Measurements from ENCODE around the gene INS. TPM values are rescaled to one million over a fixed set of nuclear protein-coding genes. Genes with fewer than 3 reads are reported as not detected.

Gene INS
- total RNA-seq, 2 donors from 2014 or later = 1,947 to 16,276 TPM

DNA sequence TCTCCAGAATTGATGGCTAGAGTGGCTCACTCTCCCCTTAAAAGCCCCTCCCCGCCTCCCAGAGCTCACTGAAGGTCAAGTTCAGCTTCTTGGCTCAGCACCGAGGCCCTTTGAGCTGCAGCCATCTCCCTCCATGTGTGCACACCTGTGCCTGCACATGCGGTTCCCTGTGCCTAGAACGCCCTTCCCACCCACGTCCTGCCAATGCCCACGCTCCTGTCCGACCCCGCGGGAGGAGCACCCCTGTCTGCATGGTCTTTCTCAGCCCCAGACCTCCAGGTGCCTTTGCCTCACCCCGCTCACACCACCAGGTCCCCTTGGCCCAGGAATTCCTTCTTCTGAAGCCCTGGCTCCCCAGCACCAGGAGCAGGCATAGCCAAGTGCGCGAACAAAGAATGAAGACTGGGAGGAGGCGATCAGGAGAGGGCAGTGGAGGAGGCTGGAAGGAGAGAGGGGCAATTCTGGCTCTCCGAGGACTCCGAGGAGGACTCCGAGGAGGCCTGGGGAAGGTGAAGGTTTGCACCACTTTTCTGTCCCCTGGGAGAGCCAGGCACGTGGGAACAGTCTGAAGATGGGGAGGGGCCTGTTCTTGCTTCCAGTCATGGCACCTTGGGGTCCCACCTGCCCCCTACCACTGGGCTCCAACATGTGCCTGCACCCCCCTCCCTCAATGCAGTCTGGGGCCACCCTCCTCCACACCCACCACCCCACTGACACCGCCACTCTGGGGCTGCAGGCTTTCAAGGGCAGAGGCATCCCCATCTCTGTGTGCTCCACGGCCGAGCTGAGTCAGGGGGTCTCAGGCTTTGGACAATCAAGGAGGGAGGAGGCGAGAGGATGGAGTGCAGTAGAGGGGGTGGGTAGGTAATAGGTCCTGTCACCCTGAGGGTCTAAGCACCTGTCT lies 39.5 kb downstream of the INS start:
- no peaks in the 10 kb centered on the region for H3K36me3 ChIP-seq (replicated peaks in 1 of 2; ENCODE audit: insufficient read depth in 1 of 2, low read depth in 2 of 2)
- DNase-seq = no peak
- no peak overlapping the region for H3K4me3 ChIP-seq
- H3K27ac ChIP-seq = no peak overlapping the region
- intact Hi-C loops (cut with DNase I) = no loop called here
- ATAC-seq = no peak
- 61 to 65% methylated on average over 17 to 21 of the region's 21 CpGs for WGBS, 2 donors
- H3K27me3 ChIP-seq = peaks cover 0 to 5% of the 10 kb centered on the region in 2 donors
- H3K9me3 ChIP-seq = peaks cover 0 to 3% (median 0%) of the 10 kb centered on the region in 3 donors
- TF ChIP-seq POLR2A (IDR thresholded peaks at IDR 0.05) = no peak
- TF ChIP-seq, protein P1, sequence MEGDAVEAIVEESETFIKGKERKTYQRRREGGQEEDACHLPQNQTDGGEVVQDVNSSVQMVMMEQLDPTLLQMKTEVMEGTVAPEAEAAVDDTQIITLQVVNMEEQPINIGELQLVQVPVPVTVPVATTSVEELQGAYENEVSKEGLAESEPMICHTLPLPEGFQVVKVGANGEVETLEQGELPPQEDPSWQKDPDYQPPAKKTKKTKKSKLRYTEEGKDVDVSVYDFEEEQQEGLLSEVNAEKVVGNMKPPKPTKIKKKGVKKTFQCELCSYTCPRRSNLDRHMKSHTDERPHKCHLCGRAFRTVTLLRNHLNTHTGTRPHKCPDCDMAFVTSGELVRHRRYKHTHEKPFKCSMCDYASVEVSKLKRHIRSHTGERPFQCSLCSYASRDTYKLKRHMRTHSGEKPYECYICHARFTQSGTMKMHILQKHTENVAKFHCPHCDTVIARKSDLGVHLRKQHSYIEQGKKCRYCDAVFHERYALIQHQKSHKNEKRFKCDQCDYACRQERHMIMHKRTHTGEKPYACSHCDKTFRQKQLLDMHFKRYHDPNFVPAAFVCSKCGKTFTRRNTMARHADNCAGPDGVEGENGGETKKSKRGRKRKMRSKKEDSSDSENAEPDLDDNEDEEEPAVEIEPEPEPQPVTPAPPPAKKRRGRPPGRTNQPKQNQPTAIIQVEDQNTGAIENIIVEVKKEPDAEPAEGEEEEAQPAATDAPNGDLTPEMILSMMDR (IDR thresholded peaks at IDR 0.05) = no peak
- H3K4me1 ChIP-seq = no peaks in the 10 kb centered on the region

DNA sequence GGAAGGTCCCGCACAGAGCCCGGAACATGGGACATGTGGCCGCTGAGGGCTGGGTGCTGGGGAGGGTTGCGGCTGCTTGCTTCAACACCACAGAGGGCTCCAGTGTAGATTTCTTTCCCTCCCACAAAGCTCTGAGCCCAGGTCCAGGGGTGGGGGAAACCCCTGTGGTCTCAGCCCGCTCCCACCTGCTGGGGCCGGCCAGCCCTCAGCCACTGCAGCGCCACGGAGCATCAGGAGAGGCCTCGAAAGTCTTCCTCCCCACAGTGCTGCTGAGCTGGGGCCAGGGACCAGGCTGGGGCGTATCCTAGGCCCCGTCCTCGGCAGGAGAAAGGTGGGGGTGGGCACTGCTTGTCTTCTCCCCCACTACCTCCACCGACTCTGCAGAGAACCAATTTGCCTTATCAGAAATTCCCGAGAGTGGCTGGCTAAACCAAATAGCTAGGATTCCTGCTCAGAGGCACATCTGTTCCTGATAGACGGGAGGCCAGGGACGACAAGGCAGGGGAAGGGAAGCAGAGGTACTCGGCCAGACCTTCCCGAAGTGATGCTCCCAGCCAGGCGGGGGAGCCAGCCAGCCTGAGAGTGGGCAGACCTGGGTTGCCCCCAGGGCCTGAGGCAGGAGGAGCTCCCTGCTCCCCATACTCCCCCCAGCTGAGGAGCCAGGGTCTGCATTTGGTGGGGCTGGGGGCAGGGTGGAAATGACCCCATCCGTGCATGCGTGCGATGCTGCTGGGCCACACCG lies 40.5 kb downstream of the INS start:
- Histone ChIP-seq H3K27me3 (peaks cover 0 to 5% of the 10 kb centered on the region in 2 donors), H3K4me3 (no peak overlapping the region), H3K27ac (no peak overlapping the region), H3K36me3 (replicated peaks in 1 of 2; ENCODE audit: insufficient read depth in 1 of 2, low read depth in 2 of 2) (no peaks in the 10 kb centered on the region), H3K9me3 (peaks cover 0 to 6% (median 0%) of the 10 kb centered on the region in 3 donors), H3K4me1 (no peaks in the 10 kb centered on the region)
- ATAC-seq = no peak
- WGBS, 2 donors = 48 to 56% methylated on average over 16 to 23 of the region's 23 CpGs
- DNase-seq = no peak
- TF ChIP-seq POLR2A (IDR thresholded peaks at IDR 0.05) = no peak
- TF ChIP-seq, protein P1 (IDR thresholded peaks at IDR 0.05) = no peak
- intact Hi-C loops (cut with DNase I) = no loop called here

- TF ChIP-seq, protein P1 (IDR thresholded peaks at IDR 0.05) = no peak
- TF ChIP-seq POLR2A (IDR thresholded peaks at IDR 0.05) = no peak
- WGBS, 2 donors = 73 to 79% methylated on average over 4 of the region's 4 CpGs
- DNase-seq (no peak), ATAC-seq (no peak)
- H3K9me3 ChIP-seq = peaks cover 0 to 6% (median 0%) of the 10 kb centered on the region in 3 donors
- H3K27ac ChIP-seq = no peak overlapping the region
- H3K4me1 ChIP-seq = no peaks in the 10 kb centered on the region
- intact Hi-C loops (cut with DNase I) = no loop called here
- H3K27me3 ChIP-seq = peaks cover 0 to 5% of the 10 kb centered on the region in 2 donors
- H3K36me3 ChIP-seq (replicated peaks in 1 of 2; ENCODE audit: insufficient read depth in 1 of 2, low read depth in 2 of 2) = no peaks in the 10 kb centered on the region
- no peak overlapping the region for H3K4me3 ChIP-seq
Measured at GRCh38 chr11:2118677-2119076, 42.3 kb downstream of the INS start.

- WGBS, 2 donors = 78 to 86% methylated on average over 1 of the region's 1 CpG
- TF ChIP-seq, protein P1 (IDR thresholded peaks at IDR 0.05) = no peak
- TF ChIP-seq POLR2A (IDR thresholded peaks at IDR 0.05) = no peak
- DNase-seq (no peak), ATAC-seq (no peak)
- no peaks in the 10 kb centered on the region for H3K36me3 ChIP-seq (replicated peaks in 1 of 2; ENCODE audit: insufficient read depth in 1 of 2, low read depth in 2 of 2)
- H3K27ac ChIP-seq = no peak overlapping the region
- H3K4me3 ChIP-seq = no peak overlapping the region
- no peaks in the 10 kb centered on the region for H3K4me1 ChIP-seq
- intact Hi-C loops (cut with DNase I) = no loop called here
- H3K27me3 ChIP-seq = no peaks in the 10 kb centered on the region
- H3K9me3 ChIP-seq = peaks cover 0 to 6% (median 0%) of the 10 kb centered on the region in 3 donors
Measured at GRCh38 chr11:2116680-2117079, 44.3 kb downstream of the INS start.

Measured in body of pancreas (tissue), 4 donors.